NCI-H2029 (cell line): Measurements from ENCODE around the gene FKRP.
A peak's percentile ranks its signal among the peaks of the same experiment; 100 is the strongest.
"Not testable (repeated sequence)": the region's sequence is repeated elsewhere in the genome, so short reads cannot be mapped to it uniquely, and the experiment has no call there.

Source experiments
- DNase-seq: peaks from one replicate; lab custom pipeline; 2025; lab: John Stamatoyannopoulos, UW

FKRP gene

DNA sequence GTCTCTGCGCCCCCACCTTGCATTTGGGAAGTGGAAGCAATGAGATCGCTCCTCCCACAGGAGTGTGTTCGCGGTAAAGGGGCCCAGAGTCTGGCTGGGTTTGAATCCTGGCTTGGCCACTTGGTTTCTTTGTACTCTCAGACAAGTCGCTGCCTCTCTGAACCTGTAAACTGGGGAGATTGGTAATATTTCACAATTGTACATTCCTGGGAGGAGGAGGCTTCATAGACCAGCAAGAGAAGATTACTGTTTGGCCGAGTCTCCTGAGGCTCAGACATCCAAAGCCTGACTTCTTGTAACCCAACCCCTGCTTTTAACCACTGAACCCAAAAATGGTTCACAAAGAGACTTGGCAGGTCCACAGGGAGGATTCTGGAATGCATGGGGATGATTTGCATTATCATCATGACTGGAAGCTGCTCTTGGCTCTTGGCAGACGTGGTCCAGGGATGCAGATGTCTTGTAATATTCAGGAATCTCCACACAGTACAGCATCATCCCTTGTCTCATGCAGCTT, 14.0 kb downstream of the FKRP start:
- no peak for DNase-seq

DNA sequence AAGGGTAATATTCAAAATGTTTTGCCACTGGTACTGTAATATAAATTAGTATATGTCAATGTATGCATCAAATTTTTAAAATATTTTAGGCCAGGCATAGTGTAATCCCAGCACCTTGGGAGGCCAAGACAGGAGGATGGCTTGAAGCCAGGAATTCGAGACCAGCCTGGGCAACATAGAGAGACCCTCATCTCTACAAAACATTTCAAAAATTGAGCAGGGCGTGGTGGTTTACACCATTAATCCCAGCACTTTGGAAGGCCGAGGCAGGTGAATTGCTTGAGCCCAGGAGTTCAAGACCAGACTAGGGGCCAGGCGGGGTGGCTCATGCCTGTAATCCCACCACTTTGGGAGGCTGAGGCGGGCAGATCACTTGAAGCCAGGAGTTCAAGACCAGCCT, 14.5 kb downstream of the FKRP start:
- no peak for DNase-seq

DNA sequence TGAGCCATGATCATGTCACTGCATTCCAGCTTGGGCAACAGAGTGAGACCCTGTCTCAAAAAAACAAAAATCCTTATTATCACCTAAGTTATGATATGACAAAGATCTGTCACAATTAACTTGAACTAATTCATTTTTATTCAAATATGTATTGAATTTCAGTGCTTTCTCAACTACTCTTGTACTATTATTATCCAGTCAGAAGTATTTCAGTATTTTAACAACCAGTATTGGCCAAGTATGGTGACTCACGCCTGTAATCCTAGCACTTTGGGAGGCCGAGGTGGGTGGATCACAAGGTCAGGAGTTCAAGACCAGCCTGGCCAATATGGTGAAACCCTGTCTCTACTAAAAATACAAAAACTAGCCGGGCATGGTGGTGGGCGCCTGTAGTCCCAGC, 15.0 kb downstream of the FKRP start:
- DNase-seq = not testable (repeated sequence)

DNA sequence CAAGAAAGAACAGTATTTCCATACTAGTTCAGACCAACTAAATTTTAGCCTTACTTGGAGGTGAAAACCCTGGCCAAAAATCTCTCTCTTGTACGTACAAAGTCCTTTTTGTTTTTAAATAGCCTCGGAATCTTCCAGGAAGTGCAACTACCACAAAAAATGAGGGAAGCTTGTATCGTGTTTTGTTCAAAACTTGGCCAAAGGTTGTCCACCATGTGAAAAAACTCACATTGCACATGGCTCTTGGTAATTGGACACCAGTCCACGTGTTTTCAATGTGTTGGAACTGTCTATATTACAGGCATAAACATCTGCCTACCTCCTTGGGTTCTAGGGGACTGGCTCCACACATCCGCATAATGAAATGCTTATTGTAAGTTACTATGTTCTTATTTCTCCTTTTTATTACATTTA, 15.6 kb downstream of the FKRP start:
- DNase-seq = no peak

DNA sequence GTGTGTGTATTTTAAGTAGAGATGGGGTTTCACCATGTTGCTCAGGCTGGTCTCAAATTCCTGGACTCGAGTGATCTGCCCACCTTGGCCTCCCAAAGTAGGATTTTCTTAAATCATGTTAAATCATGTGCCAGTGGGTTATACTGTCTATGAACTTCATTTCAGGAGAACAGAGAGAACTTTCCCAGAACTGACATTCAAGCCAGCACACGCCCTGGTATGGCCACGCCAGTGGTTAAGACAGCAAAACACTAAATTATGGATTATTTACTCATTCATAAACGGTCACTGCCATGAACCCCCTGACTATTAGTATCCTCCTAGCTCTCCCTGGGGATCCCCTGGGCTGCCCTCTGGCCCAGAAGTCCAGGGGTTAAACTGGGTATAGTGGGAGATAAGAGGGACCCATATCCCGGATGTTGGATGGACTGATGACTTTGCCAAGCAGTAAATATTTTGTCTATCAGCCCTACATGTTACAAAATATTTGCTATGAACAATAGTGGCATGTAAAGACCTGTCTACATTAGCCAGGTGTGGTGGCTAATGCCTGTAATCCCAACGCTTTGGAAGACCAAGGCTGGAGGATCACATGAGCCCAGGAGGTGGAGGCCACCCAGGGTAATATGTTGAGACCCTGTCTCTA, 16.5 kb downstream of the FKRP start:
- no peak for DNase-seq

DNA sequence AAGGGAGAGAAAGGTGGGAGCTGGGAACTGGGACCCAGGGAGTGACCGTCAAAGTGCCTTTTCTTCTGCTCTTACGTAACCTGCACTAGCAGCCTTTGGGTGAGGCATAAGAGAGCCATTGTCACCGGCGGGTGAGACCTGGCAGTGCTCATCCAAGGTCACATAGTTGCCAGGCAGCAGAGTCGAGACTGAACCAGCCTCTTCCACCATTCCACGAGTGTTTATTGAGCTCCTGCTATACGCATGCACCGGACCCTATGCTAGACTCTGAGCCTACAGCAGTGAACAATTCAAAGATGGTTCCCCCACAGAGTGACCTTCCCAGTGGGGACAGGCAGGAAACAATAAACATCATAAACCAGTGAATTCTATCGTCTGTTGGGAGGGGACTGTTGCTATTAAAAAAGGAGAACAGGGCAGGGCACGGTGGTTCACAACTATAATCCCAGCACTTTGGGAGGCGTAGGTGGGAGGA, 19.0 kb downstream of the FKRP start:
- peak; percentile 37 for DNase-seq

DNA sequence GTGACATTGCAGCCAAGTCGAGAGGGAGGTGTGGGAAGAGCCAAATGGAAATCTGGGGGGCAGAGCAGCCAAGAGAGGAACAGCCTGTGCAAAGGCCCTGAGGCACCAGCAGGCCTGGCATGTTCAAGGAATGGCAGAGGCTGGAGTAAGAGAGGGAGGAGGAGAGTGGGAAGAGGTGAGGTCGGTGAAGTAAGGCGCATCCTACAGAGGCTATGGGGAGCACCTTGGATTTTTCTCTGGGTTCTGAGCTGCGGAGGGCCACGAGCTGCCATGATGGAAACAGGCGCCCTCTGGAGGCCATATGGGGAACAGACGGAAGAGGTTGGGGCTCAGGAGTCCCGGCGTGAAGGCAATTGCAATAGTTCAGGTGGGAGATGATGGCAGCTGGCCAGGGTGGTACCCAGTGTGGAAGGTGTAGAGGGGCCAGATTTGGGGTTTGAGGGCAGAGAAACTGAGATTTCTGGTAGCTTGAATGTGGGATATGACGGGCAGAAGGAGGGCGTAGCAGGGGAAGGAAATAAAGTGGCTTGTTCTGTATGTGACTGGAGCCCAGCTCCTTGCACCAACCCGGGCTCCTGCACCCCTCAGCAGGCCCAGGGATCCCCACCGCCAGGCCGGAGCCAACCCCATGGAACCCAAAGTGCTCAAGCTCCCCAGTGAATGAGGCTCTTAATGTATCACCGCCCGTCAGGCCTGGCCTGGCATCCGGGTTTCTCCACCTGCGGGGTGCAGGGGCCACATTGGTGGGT, 20.9 kb downstream of the FKRP start:
- DNase-seq = no peak

DNA sequence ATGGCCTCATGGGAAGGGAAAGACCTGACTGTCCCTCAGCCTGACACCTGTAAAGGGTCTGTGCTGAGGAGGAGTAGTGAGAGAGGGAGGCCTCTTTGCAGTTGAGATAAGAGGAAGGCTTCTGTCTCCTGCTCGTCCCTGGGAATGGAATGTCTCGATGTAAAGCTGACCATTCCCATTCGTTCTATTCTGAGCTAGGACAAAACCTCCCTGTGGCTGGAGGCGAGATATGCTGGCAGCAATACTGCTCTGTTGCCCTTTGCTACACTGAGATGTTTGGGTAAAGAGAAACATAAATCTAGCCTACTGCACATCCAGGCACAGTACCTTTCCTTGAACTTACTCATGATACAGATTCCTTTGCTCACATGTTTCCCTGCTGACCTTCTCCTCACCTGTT, 22.9 kb downstream of the FKRP start:
- not testable (repeated sequence) for DNase-seq

DNA sequence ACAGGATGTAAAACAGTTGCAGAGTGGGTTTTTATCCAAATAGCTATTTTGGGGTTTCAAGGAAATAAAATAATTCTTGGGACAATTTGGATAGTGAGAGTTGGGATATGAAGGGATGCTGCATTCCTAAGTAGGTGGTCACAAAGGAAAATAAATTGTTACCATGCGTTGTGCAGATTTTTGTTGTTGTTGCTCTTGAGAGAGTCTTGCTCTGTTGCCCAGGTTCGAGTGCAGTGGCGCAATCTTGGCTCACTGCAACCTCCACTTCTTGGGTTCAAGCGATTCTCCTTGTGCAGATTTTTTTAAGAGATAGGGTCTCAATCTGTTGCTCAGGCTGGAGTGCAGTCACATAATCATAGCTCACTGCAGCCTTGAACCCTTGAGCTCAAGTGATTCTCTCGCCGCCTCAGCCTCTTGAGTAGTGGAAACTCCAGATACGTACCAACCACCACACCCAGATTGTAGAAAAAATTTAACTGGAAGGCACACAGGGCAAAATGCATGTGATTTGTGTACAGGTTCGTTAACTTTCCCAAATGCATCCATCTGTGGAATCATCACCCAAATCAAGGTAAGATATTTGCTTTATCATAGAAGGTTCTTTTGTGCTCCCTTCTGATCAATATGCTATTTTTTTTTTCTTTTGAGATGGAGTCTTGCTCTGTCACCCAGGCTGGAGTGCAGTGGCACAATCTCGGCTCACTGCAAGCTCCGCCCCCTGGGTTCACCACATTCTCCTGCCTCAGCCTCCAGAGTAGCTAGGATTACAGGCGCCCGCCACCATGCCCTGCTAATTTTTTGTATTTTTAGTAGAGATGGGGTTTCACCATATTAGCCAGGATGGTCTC, 26.5 kb downstream of the FKRP start:
- no peak for DNase-seq

DNA sequence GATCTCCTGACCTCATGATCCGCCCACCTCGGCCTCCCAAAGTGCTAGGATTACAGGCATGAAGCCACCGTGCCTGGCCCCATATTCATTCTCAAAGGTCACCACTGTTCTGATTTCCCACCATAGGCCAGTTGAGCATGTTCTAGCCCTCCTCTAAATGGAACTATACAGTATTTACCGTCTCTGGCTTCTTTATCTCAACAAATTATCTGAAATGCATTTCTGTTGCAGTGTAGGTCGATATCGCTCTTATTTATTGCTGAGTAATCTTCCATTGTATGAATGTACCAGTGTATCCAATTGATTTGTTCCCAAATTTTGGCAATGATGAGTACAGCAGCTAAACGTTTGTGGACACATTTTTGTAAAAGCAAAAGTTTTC, 27.2 kb downstream of the FKRP start:
- no peak for DNase-seq

DNA sequence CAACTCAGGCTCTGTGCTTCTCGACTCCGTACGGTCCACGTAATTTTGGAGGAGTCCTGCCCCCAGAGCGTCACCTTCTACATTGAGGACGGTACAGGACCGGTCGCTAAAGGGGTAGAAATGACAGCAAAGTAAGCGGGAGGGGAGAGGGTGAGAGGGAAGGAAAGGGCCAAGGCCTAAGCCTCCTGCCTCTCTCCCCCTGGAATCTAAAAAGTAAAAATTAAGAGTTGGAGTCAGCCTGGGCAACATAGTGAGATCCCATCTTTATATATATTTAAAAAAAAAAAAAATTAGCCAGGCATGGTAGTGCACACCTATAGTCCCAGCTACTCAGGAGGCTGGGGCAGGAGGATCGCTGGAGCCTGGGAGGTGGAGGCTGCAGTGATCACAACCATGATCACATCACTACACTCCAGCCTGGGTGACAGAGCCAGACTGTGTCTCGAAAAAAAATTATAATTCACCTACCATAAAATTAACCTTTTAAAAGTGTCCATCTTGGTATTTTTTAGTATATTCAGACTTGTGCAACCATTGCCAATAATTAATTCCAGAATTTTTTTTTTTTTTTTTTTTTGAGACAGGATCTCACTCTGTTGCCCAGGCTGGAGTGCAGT, 29.9 kb downstream of the FKRP start:
- no peak for DNase-seq

DNA sequence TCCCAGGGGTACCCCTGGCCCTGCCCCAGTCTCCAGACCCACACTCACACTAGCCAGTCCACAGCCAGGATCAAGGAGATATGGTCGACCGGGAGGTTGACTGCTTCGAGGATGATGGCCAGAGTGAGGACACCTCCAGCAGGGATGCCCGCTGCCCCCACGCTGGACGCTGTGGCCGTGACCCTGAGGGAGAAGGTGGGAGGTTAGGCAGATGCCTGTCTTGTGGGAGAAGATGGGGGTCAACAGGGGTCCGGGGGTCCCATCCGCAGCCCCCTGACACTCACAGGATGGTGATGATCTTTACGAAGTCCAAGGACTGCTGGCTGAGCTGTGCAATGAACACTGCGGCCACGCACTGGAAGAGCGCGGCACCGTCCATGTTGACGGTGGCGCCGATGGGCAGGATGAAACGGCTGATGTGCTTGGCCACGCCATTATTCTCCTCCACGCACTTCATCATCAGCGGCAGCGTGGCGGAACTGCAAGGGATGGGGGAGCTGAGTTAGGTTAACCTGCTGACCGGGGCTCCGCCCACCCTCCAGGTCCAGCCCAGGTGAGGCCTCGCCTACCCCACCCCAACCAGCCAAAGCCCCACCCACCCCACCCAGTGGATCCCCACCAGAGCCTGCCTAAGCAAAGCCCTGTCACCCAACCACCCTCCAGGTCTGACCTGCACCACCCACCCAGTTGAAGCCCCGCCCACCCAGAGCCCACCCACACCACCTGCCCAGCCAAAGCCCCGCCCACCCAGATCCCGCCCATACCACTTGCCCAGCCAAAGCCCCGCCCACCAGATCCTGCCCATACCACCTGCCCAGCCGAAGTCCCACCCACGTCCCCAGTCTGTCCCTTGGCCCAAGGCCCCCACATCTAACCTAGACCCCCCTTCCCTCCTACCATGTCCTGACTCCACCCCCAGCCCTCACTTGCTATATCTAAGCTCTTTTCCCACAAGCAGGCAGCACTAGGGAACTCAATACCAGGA, 31.4 kb downstream of the FKRP start:
- no peak for DNase-seq

DNA sequence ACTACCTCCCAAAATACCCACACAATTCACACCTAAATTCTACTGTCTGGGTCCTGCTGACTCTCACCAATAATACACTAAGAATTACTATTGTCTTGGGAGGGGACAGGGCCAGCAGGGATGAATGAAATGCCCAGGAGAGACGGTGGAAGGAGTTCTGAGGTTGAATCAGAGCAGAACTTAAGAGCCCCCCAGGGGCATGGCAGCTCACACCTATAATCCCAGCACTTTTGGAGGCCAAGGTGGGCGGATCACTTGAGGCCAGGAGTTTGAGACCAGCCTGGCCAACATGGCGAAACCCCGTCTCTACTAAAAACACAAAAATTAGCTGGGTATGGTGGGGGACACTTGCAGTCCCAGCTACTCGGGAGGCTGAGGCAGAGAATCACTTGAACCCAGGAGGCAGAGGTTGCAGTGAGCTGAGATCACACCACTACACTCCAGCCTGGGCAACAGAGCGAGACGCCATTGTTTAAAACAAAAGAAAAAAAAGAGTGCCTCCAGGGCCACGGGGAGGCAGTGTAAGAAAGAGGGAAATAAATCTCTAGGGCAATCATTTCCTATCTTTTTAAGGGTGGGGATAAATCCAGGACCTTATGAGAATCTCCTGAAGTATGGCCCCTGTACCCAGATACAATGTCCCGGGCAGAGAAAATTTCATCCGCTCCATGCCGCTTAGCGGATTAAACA, 32.2 kb downstream of the FKRP start:
- not testable (repeated sequence) for DNase-seq

DNA sequence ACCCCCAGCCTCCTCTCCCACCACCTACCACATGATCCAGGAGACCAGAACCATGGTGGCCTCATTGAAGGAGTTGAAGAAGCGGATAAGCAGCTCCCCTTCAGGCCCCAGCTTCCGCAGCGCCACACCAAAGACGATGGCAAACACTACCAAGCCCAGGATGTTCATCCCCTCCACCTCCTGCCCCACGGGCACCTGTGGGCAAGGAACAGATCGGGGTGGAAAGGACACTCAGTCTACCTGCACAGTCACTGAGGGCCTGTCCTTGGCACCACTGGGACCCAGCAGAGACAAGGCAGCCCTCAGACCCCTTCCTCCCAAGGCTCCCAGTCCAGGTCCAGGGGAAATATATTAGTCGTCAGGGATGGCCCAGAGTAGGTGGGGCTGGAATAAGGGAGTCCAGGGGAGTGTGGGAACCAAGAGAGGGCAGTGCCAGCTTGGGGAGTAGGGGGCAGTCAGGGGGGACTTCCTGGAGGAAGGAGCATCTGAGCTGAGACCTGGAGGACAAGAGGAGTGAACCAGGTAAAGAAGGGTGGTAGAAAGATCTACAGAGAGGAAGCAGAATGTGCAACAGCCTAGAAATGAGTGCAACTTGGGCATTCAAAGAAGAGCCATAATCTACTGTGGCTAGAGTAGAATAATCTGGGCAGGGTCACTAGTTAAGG, 36.6 kb downstream of the FKRP start:
- no peak for DNase-seq

DNA sequence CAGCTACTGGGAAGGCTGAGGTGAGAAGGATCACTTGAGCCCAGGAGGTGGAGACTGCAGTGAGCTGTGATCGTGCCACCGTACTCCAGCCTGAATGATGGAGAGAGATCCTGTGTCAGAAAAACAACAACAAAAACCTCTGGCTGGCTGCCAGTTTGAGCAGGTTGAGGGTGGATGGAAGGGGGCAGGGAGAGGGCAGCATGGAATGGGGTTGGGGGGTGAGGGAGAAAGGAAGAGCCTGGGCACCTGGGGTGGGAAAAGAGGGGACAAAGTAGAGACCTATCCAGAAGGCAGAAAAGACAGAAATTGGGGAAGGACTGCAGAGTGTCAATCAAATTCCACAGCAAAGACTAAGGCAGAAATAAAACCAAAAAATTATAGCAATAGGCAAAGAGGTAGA, 37.8 kb downstream of the FKRP start:
- DNase-seq = peak; percentile 81

DNA sequence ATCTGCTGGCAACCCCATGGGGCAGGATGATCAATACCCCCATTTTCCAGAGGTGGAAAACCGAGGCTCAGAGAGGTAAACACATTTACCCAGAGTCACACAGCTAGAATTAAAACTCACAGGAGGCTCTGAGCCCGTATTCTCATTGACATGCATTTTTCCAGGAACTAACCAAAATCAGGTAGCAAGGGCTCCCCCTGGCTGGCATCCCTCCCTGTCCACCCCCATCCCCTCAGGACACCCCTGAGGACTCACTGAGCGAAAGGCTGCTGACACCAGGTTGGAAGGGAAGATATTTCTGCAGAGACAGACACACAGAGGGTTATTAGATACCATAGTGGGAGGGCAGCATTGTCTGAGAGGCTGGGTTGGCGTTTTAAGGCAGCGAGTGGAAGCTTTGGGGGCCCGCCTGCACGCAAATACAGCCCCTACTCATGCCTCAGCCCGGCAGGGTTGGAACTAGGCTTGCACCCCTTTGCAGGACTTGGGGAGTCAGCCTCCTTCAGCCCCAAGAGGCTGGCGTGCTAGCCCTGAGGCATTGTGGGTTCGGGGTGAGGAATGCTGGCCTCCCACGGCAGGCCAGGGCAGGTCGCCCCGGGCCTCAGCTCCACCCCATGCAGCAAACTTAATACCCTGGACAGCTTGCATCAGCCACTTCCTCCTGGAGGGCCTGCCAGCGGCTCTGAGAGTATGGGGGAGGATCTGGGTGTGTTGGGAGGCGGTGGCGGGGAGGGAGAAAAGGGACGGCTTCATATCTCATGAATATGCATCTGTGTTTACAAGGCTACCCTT, 38.6 kb downstream of the FKRP start:
- DNase-seq = peak; percentile 83

DNA sequence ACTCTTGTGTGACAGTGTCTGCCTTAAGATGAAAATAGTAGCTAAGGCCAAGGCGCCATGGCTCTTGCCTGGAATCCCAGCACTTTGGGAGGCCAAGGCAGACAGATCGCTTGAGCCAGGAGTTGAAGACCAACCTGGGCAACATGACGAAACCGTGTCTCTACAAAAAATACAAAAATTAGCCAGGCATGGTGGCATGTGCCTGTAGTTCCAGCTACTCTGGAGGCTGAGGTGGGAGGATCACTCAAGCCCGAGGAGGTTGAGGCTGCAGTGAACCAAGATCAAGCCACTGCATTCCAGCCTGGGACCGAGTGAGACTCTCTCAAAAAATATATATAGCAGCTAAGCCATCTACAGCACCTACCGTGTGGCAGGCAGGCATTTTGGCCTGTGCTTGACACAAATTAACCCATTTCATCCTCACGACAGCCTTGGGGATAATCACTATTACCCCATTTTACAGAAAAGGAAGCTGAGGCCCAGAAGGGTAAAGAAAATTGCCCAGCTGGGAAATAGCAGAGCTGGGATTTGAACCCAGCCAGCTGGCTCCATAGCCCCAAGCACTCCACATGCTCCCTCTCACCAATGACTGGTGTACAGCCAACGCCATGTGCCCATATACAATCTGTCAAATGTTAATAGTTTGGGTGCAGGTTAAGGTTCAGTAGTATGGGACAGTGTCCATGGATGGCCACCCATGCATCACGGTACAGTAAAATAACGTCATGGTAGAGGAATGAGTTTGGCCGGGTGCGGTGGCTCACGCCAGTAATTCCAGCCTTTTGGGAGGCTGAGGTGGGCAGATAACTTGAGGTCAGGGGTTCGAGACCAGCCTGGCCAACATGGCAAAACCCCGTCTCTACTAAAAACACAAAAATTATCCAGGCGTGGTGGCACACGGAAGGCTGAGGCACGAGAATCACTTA, 39.5 kb downstream of the FKRP start:
- DNase-seq = no peak

DNA sequence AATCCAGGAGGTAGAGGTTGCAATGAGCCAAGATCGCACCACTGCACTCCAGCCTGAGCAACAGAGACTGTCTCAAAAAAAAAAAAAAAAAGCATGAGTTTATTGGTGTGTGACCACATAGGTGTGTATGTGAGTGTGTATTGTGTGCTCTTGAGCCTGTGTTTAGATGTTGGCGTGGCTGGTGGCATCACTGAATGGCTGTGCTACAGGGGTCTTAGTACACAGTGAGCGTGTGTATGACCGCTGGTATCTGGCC, 40.1 kb downstream of the FKRP start:
- no peak for DNase-seq
